Prostate gland (tissue), 2 donors: ENCODE results near the gene HERC3. TPM values are rescaled to one million over a fixed set of nuclear protein-coding genes. Genes with fewer than 3 reads are reported as not detected.
A peak's percentile ranks its signal among the peaks of the same experiment; 100 is the strongest.

Source experiments
- DNase-seq: peaks from one replicate; pipeline ENCODE4 v3.0.0-alpha.2; 2019; ENCODE audit warnings: low spot score
- H3K27ac ChIP-seq, 2 donors: fragments of 200-600 bp; sonication (generic); 2 replicates each; pipeline ENCODE4 v1.5.1; 2017 to 2019
- H3K27me3 ChIP-seq: fragments of 200-600 bp; sonication (generic); replicated peaks from 2 replicates; pipeline ENCODE4 v1.5.1; 2019; ENCODE audit not compliant: insufficient read depth
- H3K36me3 ChIP-seq, 2 donors: fragments of 200-600 bp; sonication (generic); 1 replicate in 1 of 2; 2 replicates in 1 of 2; pipeline versions ENCODE4 v1.5.1 to v1.8.1; 2017 to 2019
- H3K4me1 ChIP-seq: fragments of 200-600 bp; sonication (generic); replicated peaks from 2 replicates; pipeline ENCODE4 v1.5.1; 2019
- H3K4me3 ChIP-seq, 2 donors: fragments of 200-600 bp; sonication (generic); 2 replicates each; pipeline ENCODE4 v1.5.1; 2017 to 2019
- H3K9me3 ChIP-seq: fragments of 200-600 bp; sonication (generic); 2 replicates; pipeline ENCODE4 v1.5.1; 2017
- POLR2A ChIP-seq: fragments of 450-650 bp; IDR thresholded peaks from one replicate; pipeline ENCODE4 v1.6.1; 2016; ENCODE audit warnings: antibody characterized with exemption, mild to moderate bottlenecking
- POLR2AphosphoS5 ChIP-seq: sonication (generic); formaldehyde crosslinking; IDR thresholded peaks from one replicate; pipeline ENCODE4 v1.6.1; 2017; ENCODE audit warnings: antibody characterized with exemption
- WGBS: methylation state at CpG from one replicate; pipeline ENCODE4 v1.1.5; 2018; 5-methylcytosine and 5-hydroxymethylcytosine counted together
- intact Hi-C: fragments of 100-400 bp; cut with DNase I; formaldehyde crosslinking; loops from one replicate; pipeline ENCODE4 v1.14.2; 2022
- total RNA-seq, 2 donors: library from RNA; depleted of rRNA; stranded (reverse); fragments of >200 nt; gene quantifications; one replicate each; pipeline ENCODE4 v1.1.0, GENCODE V29; 2016
- TF ChIP-seq, protein P1 (sequence below), 4 experiments: fragments of 200-600 bp in 2 of 4; fragments of 450-650 bp in 2 of 4; sonication (generic) in 2 of 4; IDR thresholded peaks; 1 replicate in 3 of 4; 2 replicates in 1 of 4; pipeline ENCODE4 v1.5.1; 2016 to 2019; ENCODE audit warnings: antibody characterized with exemption in 4 of 4, mild to moderate bottlenecking in 2 of 4, moderate library complexity in 2 of 4

Gene HERC3
- total RNA-seq, 2 donors from 2014 or later, result 36.5 to 42.2 TPM

DNA sequence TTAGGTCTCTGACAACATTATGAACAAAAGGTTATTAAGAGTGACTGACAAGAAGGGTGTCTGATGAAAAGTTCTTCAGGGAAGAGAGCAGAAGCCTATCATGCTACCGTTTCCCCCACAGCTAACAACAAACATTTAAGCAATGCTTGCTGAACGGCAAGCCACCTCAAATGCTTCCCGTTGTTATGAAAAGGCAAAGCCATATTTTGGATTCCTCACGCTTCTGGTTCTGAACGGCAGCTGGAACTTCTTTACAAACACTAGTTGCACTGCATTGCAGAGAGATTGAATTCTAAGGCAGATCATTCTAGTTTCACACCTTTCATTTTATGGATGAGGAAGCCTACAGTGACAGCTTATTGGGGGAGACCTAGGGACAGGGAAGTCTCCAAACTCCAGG, 153.9 kb downstream of the HERC3 start:
- H3K4me3 ChIP-seq, result no peak overlapping the region
- no peaks in the 10 kb centered on the region for H3K4me1 ChIP-seq
- intact Hi-C loops, result no loop called here
- H3K9me3 ChIP-seq, result no peaks in the 10 kb centered on the region
- no peak for DNase-seq
- H3K36me3 ChIP-seq, result peaks cover 0 to 10% of the 10 kb centered on the region in 2 donors
- TF ChIP-seq POLR2A (no peak), POLR2AphosphoS5 (no peak)
- TF ChIP-seq, protein P1, sequence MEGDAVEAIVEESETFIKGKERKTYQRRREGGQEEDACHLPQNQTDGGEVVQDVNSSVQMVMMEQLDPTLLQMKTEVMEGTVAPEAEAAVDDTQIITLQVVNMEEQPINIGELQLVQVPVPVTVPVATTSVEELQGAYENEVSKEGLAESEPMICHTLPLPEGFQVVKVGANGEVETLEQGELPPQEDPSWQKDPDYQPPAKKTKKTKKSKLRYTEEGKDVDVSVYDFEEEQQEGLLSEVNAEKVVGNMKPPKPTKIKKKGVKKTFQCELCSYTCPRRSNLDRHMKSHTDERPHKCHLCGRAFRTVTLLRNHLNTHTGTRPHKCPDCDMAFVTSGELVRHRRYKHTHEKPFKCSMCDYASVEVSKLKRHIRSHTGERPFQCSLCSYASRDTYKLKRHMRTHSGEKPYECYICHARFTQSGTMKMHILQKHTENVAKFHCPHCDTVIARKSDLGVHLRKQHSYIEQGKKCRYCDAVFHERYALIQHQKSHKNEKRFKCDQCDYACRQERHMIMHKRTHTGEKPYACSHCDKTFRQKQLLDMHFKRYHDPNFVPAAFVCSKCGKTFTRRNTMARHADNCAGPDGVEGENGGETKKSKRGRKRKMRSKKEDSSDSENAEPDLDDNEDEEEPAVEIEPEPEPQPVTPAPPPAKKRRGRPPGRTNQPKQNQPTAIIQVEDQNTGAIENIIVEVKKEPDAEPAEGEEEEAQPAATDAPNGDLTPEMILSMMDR (IDR thresholded peaks at IDR 0.05), result no peak
- peak overlapping the region in 1 of 2 donors; percentile 4 for H3K27ac ChIP-seq
- H3K27me3 ChIP-seq, result no peaks in the 10 kb centered on the region
- 71% methylated on average over 5 of the region's 5 CpGs for WGBS

DNA sequence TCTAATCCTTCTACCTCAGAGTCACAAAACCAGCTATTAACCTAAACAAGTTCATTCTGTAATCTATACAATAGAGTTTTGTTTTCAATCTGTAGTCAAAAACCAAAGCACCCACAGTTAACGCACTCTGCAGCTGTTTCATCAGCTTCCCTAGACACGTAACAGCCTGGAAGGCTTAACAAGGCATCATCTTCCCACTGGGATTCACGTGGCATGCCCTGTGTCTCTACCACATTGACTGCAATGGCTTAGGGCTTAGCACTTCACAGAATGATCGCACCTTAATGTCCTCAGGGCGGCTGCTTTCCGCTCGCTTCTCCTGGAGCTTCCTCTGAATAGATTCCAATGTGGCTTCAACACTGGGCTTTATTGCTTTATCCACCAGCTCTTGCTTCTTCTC, 155.1 kb downstream of the HERC3 start:
- intact Hi-C loops, result no loop called here
- Histone ChIP-seq H3K4me1 (no peaks in the 10 kb centered on the region), H3K27ac (no peak overlapping the region), H3K36me3 (peaks cover 0 to 10% of the 10 kb centered on the region in 2 donors), H3K4me3 (no peak overlapping the region), H3K27me3 (no peaks in the 10 kb centered on the region), H3K9me3 (no peaks in the 10 kb centered on the region)
- TF ChIP-seq, protein P1 (IDR thresholded peaks at IDR 0.05), result no peak
- no peak for TF ChIP-seq POLR2A
- TF ChIP-seq POLR2AphosphoS5, result no peak
- WGBS, result over 99% methylated on average over 7 of the region's 7 CpGs
- no peak for DNase-seq

DNA sequence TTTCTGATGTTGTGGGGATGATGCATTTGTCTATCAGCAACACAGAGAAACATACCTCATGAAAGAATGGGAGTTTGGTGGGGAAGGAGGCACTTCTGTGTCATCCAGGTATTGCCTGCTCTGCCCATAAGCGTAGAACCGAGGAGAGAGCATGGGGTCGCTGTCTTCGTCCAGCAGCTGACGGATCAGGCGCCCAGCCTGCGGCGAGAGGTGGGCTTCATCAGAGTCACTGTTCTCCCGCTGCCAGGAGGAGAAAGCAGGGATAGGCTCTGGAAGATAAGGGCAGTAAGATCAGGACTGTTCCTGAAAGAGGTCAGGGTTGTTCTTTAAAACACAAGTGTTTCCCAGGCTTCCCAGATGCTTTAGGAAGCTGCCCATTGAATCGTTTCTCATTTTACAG, 158.1 kb downstream of the HERC3 start:
- TF ChIP-seq, protein P1 (IDR thresholded peaks at IDR 0.05), result no peak
- TF ChIP-seq POLR2AphosphoS5, result no peak
- no peak for TF ChIP-seq POLR2A
- Histone ChIP-seq H3K27me3 (no peaks in the 10 kb centered on the region), H3K4me1 (no peaks in the 10 kb centered on the region), H3K9me3 (no peaks in the 10 kb centered on the region), H3K27ac (no peak overlapping the region), H3K4me3 (no peak overlapping the region), H3K36me3 (peaks cover 0 to 10% of the 10 kb centered on the region in 2 donors)
- intact Hi-C loops, result no loop called here
- WGBS, result 97% methylated on average over 10 of the region's 10 CpGs
- DNase-seq, result no peak

DNA sequence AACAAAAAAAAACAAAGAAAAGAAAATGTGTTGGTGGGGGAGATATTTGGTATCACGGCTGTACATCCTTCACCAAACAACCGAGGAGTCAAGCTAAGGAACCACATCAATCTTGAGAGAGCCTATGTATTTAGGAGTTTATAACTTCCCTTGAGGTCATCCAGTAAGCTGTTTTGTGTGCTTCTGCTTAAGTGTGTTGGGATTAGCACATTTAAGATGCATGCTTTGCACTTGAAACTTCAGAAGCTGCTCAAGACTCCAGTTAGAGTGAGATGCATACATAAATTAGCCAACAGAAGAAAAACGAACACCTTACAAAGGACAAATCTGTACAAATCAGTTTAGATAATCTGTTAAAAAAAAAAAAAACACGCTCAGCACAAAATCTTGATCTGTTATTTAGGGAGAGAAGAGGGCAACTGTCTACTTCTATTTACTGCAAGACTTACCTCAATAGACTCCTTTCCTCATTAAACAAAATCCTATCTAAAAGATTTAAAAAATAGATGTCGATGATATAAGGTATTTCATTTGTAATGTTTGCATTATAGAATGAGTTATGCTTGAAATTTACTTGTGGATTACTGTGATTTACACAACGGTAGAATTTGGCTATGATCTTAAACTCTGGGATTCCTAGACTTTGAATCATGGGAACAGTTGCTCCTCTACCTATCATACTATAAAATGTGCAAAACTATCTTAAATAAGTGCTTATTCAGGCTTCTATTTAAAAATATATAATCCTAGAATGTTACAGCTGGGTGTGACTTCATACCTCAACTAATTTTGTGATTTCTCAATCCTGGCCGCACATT, 159.2 kb downstream of the HERC3 start:
- no peak overlapping the region for H3K4me3 ChIP-seq
- H3K27ac ChIP-seq, result no peak overlapping the region
- H3K4me1 ChIP-seq, result no peaks in the 10 kb centered on the region
- H3K27me3 ChIP-seq, result no peaks in the 10 kb centered on the region
- 86% methylated on average over 7 of the region's 7 CpGs for WGBS
- H3K9me3 ChIP-seq, result no peaks in the 10 kb centered on the region
- intact Hi-C loops, result no loop called here
- H3K36me3 ChIP-seq, result peaks cover 0 to 10% of the 10 kb centered on the region in 2 donors
- TF ChIP-seq, protein P1 (IDR thresholded peaks at IDR 0.05), result no peak
- TF ChIP-seq POLR2A, result no peak
- no peak for TF ChIP-seq POLR2AphosphoS5
- no peak for DNase-seq

DNA sequence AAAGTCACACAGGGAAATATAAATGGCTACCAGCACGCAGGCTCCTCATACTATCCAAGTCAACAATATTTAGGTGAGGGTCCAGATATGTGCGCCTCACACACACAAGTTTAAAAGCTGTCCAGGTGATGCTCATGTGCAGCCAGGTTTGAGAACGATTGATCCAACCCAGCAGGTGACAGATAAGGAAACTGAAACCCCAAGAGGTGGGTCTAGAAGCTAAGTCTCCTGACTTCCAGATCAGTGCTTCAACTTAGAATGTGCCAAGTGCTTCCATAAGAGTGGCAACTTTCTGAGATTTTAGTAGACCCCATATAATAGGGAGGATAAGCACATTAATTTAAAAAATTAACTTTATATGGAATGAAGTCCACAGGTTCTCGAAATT, 159.8 kb downstream of the HERC3 start:
- 91% methylated on average over 4 of the region's 4 CpGs for WGBS
- H3K36me3 ChIP-seq, result peaks cover 0 to 10% of the 10 kb centered on the region in 2 donors

More for the DNA sequence above, 159.8 kb downstream of the HERC3 start:
- intact Hi-C loops, result no loop called here
- Histone ChIP-seq H3K4me1 (no peaks in the 10 kb centered on the region), H3K27me3 (no peaks in the 10 kb centered on the region), H3K9me3 (no peaks in the 10 kb centered on the region), H3K4me3 (no peak overlapping the region), H3K27ac (no peak overlapping the region)
- TF ChIP-seq POLR2A (no peak), POLR2AphosphoS5 (no peak)
- TF ChIP-seq, protein P1 (IDR thresholded peaks at IDR 0.05), result no peak
- no peak for DNase-seq
